ENCODE results near the gene TRIP13. TPM values are rescaled to one million over a fixed set of nuclear protein-coding genes. Genes with fewer than 3 reads are reported as not detected.

Gene TRIP13
- total RNA-seq, 1 experiment from 2014 or later: 45.9 TPM

GRCh38 chr5:936149-937144, 43.8 kb downstream of the TRIP13 start:
- ATAC-seq (peak; percentile 28; the same call in 1 of the 2 replicates), DNase-seq (ENCODE audit: low read depth, low spot score) (no peak)
- intact Hi-C loops (cut with micrococcal nuclease; ENCODE audit: unreplicated experiment) (no loop called here), in situ Hi-C loops (cut with HindIII; ENCODE audit: low pct_unique_long_range_greater_than_20kb, low sequenced_read_pairs) (no loop called here)
- POLR2A ChIA-PET: no interaction called here
- TF ChIP-seq CTCF (IDR thresholded peaks at IDR 0.05): no peak
- TF ChIP-seq TCF7L2 (IDR thresholded peaks at IDR 0.05; ENCODE audit: low read depth, low read length): no peak
- TF ChIP-seq POLR2AphosphoS5 (IDR thresholded peaks at IDR 0.05; ENCODE audit: low read depth, low read length): no peak
- no peak for TF ChIP-seq REST (IDR thresholded peaks at IDR 0.05; ENCODE audit: insufficient read depth in 1 of 2, low read depth in 2 of 2, low read length in 1 of 2)
- no peak for TF ChIP-seq SIN3A (IDR thresholded peaks at IDR 0.05; ENCODE audit: borderline replicate concordance, insufficient read depth, low read depth, low read length)
- no peaks in the 10 kb centered on the region for H3K4me1 ChIP-seq (ENCODE audit: control insufficient read depth, insufficient read depth, low read length)
- CTCF ChIA-PET: no interaction called here
- H3K27me3 ChIP-seq (ENCODE audit: control insufficient read depth, insufficient read depth, low read length): no peaks in the 10 kb centered on the region
- H3K36me3 ChIP-seq (ENCODE audit: control insufficient read depth, insufficient read depth, low read length): no peaks in the 10 kb centered on the region
- H3K4me3 ChIP-seq (ENCODE audit: low read depth in 2 of 2, low read length in 2 of 2): no peak overlapping the region
- H3K9me3 ChIP-seq (ENCODE audit: control insufficient read depth, insufficient read depth, low read depth, low read length): no peaks in the 10 kb centered on the region
- BruUV-seq (replicated peaks): no TSS peak
- H3K27ac ChIP-seq (ENCODE audit: low read length): no peak overlapping the region

- ChIA-PET POLR2A (no interaction called here), CTCF (no interaction called here)
- no peaks in the 10 kb centered on the region; the same call in 1 of the 2 replicates for H3K27me3 ChIP-seq (ENCODE audit: control insufficient read depth, insufficient read depth, low read length)
- no peak overlapping the region for H3K4me3 ChIP-seq (ENCODE audit: low read depth in 2 of 2, low read length in 2 of 2)
- ATAC-seq (peak; percentile 54; the same call in 1 of the 2 replicates), DNase-seq (ENCODE audit: low read depth, low spot score) (no peak)
- in situ Hi-C loops (cut with HindIII; ENCODE audit: low pct_unique_long_range_greater_than_20kb, low sequenced_read_pairs) (no loop called here), intact Hi-C loops (cut with micrococcal nuclease; ENCODE audit: unreplicated experiment) (no loop called here)
- H3K4me1 ChIP-seq (ENCODE audit: control insufficient read depth, insufficient read depth, low read length): no peaks in the 10 kb centered on the region
- no peaks in the 10 kb centered on the region for H3K9me3 ChIP-seq (ENCODE audit: control insufficient read depth, insufficient read depth, low read depth, low read length)
- TF ChIP-seq SIN3A (IDR thresholded peaks at IDR 0.05; ENCODE audit: borderline replicate concordance, insufficient read depth, low read depth, low read length): no peak
- TF ChIP-seq POLR2AphosphoS5 (IDR thresholded peaks at IDR 0.05; ENCODE audit: low read depth, low read length): no peak
- no peak for TF ChIP-seq REST (IDR thresholded peaks at IDR 0.05; ENCODE audit: insufficient read depth in 1 of 2, low read depth in 2 of 2, low read length in 1 of 2)
- no peak for TF ChIP-seq CTCF (IDR thresholded peaks at IDR 0.05)
- no peak for TF ChIP-seq TCF7L2 (IDR thresholded peaks at IDR 0.05; ENCODE audit: low read depth, low read length)
- H3K27ac ChIP-seq (ENCODE audit: low read length): peak overlapping the region; percentile 19; the same call in 1 of the 2 replicates
- no peaks in the 10 kb centered on the region for H3K36me3 ChIP-seq (ENCODE audit: control insufficient read depth, insufficient read depth, low read length)
- no TSS peak for BruUV-seq (replicated peaks)
These were observed 44.7 kb downstream of the TRIP13 start for GRCh38 chr5:937151-937924.

Data from Panc1 (cell line).